BE2C (cell line): ENCODE measurements around the gene FPGS.
A peak's percentile ranks its signal among the peaks of the same experiment; 100 is the strongest.

ENCODE experiments used
- DNase-seq: peaks from one replicate; pipeline ENCODE4 v3.0.0-alpha.2; 2020
- H3K27me3 ChIP-seq: fragments of 250-450 bp; sonication (Bioruptor Pico); 2 replicates; pipeline ENCODE4 v1.5.1; 2020; ENCODE audit warnings: mild to moderate bottlenecking
- H3K36me3 ChIP-seq: fragments of 250-450 bp; sonication (Bioruptor Pico); 2 replicates; pipeline ENCODE4 v1.5.1; 2020; ENCODE audit warnings: mild to moderate bottlenecking
- H3K4me1 ChIP-seq: fragments of 250-450 bp; sonication (Bioruptor Pico); 2 replicates; pipeline ENCODE4 v1.5.1; 2020
- H3K4me3 ChIP-seq: 2 replicates; pipeline ENCODE4 v1.5.1; 2011; ENCODE audit warnings: low read depth, low read length
- H3K9me3 ChIP-seq: fragments of 250-450 bp; sonication (Bioruptor Pico); 2 replicates; pipeline ENCODE4 v1.5.1; 2020
- CTCF ChIP-seq: IDR thresholded peaks from 2 replicates; pipeline ENCODE4 v1.5.1; 2012; ENCODE audit warnings: mild to moderate bottlenecking, low read depth, low read length

The FPGS gene

GRCh38 chr9:127816362-127816725 lies 13.7 kb downstream of the FPGS start:
- Histone ChIP-seq H3K4me3 (no peak overlapping the region), H3K36me3 (peaks cover 16% of the 10 kb centered on the region), H3K27me3 (no peaks in the 10 kb centered on the region), H3K4me1 (peaks cover 3% of the 10 kb centered on the region; the same call in 1 of the 2 replicates), H3K9me3 (no peaks in the 10 kb centered on the region)
- TF ChIP-seq CTCF = no peak
- no peak for DNase-seq

GRCh38 chr9:127816728-127817127 lies 14.0 kb downstream of the FPGS start:
- Histone ChIP-seq H3K4me1 (peaks cover 3% of the 10 kb centered on the region; the same call in 1 of the 2 replicates), H3K9me3 (no peaks in the 10 kb centered on the region), H3K4me3 (no peak overlapping the region), H3K36me3 (peaks cover 16% of the 10 kb centered on the region), H3K27me3 (no peaks in the 10 kb centered on the region)
- TF ChIP-seq CTCF = no peak
- DNase-seq = no peak

GRCh38 chr9:127817881-127818434 lies 15.3 kb downstream of the FPGS start:
- Histone ChIP-seq H3K9me3 (no peaks in the 10 kb centered on the region), H3K27me3 (no peaks in the 10 kb centered on the region), H3K36me3 (peaks cover 13% of the 10 kb centered on the region), H3K4me3 (no peak overlapping the region), H3K4me1 (peaks cover 3% of the 10 kb centered on the region; the same call in 1 of the 2 replicates)
- no peak for TF ChIP-seq CTCF
- DNase-seq = peak; percentile 61

- Histone ChIP-seq H3K4me1 (peaks cover 3% of the 10 kb centered on the region; the same call in 1 of the 2 replicates), H3K27me3 (no peaks in the 10 kb centered on the region), H3K36me3 (peaks cover 7% of the 10 kb centered on the region), H3K4me3 (no peak overlapping the region), H3K9me3 (no peaks in the 10 kb centered on the region)
- no peak for DNase-seq
- TF ChIP-seq CTCF = no peak
Observed at GRCh38 chr9:127818574-127818973, 15.9 kb downstream of the FPGS start.

GRCh38 chr9:127822108-127822507 lies 19.4 kb downstream of the FPGS start:
- H3K27me3 ChIP-seq = no peaks in the 10 kb centered on the region
- TF ChIP-seq CTCF = no peak
- no peaks in the 10 kb centered on the region for H3K9me3 ChIP-seq
- peaks cover 6% of the 10 kb centered on the region; the same call in 1 of the 2 replicates for H3K4me1 ChIP-seq
- H3K36me3 ChIP-seq = no peaks in the 10 kb centered on the region
- DNase-seq = no peak
- no peak overlapping the region for H3K4me3 ChIP-seq

GRCh38 chr9:127825319-127826051 lies 22.8 kb downstream of the FPGS start:
- H3K4me3 ChIP-seq = no peak overlapping the region
- DNase-seq = peak; percentile 74
- no peaks in the 10 kb centered on the region for H3K27me3 ChIP-seq
- peak; percentile 51 for TF ChIP-seq CTCF
- no peaks in the 10 kb centered on the region for H3K9me3 ChIP-seq
- H3K4me1 ChIP-seq = peaks cover 3% of the 10 kb centered on the region; the same call in 1 of the 2 replicates
- no peaks in the 10 kb centered on the region for H3K36me3 ChIP-seq
